Keratinocyte (primary cell): ENCODE measurements around the gene ETV5.

Experiments
- CTCF ChIP-seq, 3 experiments: IDR thresholded peaks in 1 of 3; conservative IDR thresholded peaks in 1 of 3; optimal IDR thresholded peaks in 1 of 3; 2 replicates in 2 of 3; 3 replicates in 1 of 3; pipeline versions ENCODE3 to v1.5.1; 2011; ENCODE audit warnings: low read length in 3 of 3, mild to moderate bottlenecking in 3 of 3, moderate library complexity in 2 of 3, control low read depth in 1 of 3, inconsistent platforms in 1 of 3; ENCODE audit not compliant: insufficient read depth in 2 of 3; ENCODE audit errors: extremely low read depth in 1 of 3
- EZH2 ChIP-seq: IDR thresholded peaks from one replicate; pipeline ENCODE4 v1.6.1; 2012; ENCODE audit warnings: inconsistent platforms, mild to moderate bottlenecking, low read length, moderate library complexity

GRCh38 chr3:186060222-186060621 is 48.7 kb downstream of the ETV5 start:
- TF ChIP-seq CTCF (optimal IDR thresholded peaks at IDR 0.05 in 1 of 3, IDR thresholded peaks at IDR 0.05 in 1 of 3, conservative IDR thresholded peaks at IDR 0.05 in 1 of 3; ENCODE audit: extremely low read depth in 1 of 3, insufficient read depth in 2 of 3, low read length in 3 of 3) (no peak), EZH2 (no peak)
